Ishikawa (cell line): ENCODE results near the gene SYNPO.

ENCODE experiments used
- CREB1 ChIP-seq: IDR thresholded peaks from 2 replicates; pipeline ENCODE4 v1.6.1; 2012; ENCODE audit warnings: low read depth
- EP300 ChIP-seq: IDR thresholded peaks from 2 replicates; pipeline ENCODE4 v1.6.1; 2012; ENCODE audit warnings: borderline replicate concordance
- MAX ChIP-seq: IDR thresholded peaks from 2 replicates; pipeline ENCODE4 v1.6.1; 2012
- RAD21 ChIP-seq: IDR thresholded peaks from 2 replicates; pipeline ENCODE4 v1.6.1; 2012; ENCODE audit warnings: low read depth
- TEAD4 ChIP-seq: IDR thresholded peaks from 2 replicates; pipeline ENCODE4 v1.6.1; 2012
- YY1 ChIP-seq: IDR thresholded peaks from 2 replicates; pipeline ENCODE4 v1.6.1; 2012; ENCODE audit warnings: low read depth
- TF ChIP-seq, protein P1 (sequence below): IDR thresholded peaks from 2 replicates; pipeline ENCODE4 v1.6.1; 2012; ENCODE audit warnings: low read depth, mild to moderate bottlenecking

GRCh38 chr5:150700594-150701377, 60.3 kb downstream of the SYNPO start, which contains the start of gene RBM22:
- TF ChIP-seq EP300 (peak; percentile 42; the same call in 1 of the 2 replicates), YY1 (peak; percentile 92), RAD21 (peak; percentile 8; the same call in 1 of the 2 replicates), CREB1 (peak; percentile 94), TEAD4 (peak; percentile 77), MAX (peak; percentile 45)
- TF ChIP-seq, protein P1, sequence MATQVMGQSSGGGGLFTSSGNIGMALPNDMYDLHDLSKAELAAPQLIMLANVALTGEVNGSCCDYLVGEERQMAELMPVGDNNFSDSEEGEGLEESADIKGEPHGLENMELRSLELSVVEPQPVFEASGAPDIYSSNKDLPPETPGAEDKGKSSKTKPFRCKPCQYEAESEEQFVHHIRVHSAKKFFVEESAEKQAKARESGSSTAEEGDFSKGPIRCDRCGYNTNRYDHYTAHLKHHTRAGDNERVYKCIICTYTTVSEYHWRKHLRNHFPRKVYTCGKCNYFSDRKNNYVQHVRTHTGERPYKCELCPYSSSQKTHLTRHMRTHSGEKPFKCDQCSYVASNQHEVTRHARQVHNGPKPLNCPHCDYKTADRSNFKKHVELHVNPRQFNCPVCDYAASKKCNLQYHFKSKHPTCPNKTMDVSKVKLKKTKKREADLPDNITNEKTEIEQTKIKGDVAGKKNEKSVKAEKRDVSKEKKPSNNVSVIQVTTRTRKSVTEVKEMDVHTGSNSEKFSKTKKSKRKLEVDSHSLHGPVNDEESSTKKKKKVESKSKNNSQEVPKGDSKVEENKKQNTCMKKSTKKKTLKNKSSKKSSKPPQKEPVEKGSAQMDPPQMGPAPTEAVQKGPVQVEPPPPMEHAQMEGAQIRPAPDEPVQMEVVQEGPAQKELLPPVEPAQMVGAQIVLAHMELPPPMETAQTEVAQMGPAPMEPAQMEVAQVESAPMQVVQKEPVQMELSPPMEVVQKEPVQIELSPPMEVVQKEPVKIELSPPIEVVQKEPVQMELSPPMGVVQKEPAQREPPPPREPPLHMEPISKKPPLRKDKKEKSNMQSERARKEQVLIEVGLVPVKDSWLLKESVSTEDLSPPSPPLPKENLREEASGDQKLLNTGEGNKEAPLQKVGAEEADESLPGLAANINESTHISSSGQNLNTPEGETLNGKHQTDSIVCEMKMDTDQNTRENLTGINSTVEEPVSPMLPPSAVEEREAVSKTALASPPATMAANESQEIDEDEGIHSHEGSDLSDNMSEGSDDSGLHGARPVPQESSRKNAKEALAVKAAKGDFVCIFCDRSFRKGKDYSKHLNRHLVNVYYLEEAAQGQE, result no peak
